ENCODE results near the gene SELE. TPM values are rescaled to one million over a fixed set of nuclear protein-coding genes. Genes with fewer than 3 reads are reported as not detected.

Gene SELE
- total and polyA plus RNA-seq, 2 of the 8 experiments (the other 6 are each of a cell fraction or from before 2014, with no cell fraction given) = not detected

- Histone ChIP-seq H3K4ac (replicated peaks; ENCODE audit: insufficient read length, low read depth, low read length) (no peak overlapping the region), H2BK120ac (replicated peaks; ENCODE audit: low read depth, low read length) (no peak overlapping the region), H4K91ac (replicated peaks; ENCODE audit: insufficient read length, low read length) (no peak overlapping the region), H3K23me2 (ENCODE audit: low read depth, low read length) (no peaks in the 10 kb centered on the region), H4K5ac (ENCODE audit: insufficient read length, low read depth, low read length) (no peak overlapping the region), H3K23ac (ENCODE audit: insufficient read length) (no peak overlapping the region), H3K9ac (replicated peaks in 1 of 4; ENCODE audit: extremely low read depth in 1 of 4, low read depth in 3 of 4, low read length in 3 of 4) (no peak overlapping the region), H4K8ac (ENCODE audit: extremely low read depth, insufficient read depth, low read length) (no peak overlapping the region), H3K4me2 (ENCODE audit: insufficient read depth in 1 of 2, low read depth in 2 of 2, low read length in 2 of 2) (no peak overlapping the region), H2BK5ac (ENCODE audit: low read depth, low read length) (no peak overlapping the region), H2BK15ac (ENCODE audit: low read length) (no peak overlapping the region), H3K79me2 (ENCODE audit: control insufficient read depth in 1 of 2, insufficient read depth in 2 of 2, low read length in 2 of 2) (no peaks in the 10 kb centered on the region), H3K14ac (ENCODE audit: insufficient read length) (no peak overlapping the region), H3K27ac (ENCODE audit: low read depth, low read length) (no peak overlapping the region), H3K9me3 (ENCODE audit: insufficient read depth in 2 of 2, low read depth in 1 of 2, low read length in 1 of 2) (peaks cover 5 to 7% of the 10 kb centered on the region in 2 experiments; a peak in 2 of 4 replicates), H3K4me3 (ENCODE audit: extremely low read depth in 1 of 4, insufficient read depth in 2 of 4, low read depth in 3 of 4, low read length in 4 of 4) (no peak overlapping the region), H3K56ac (replicated peaks; ENCODE audit: insufficient read length, low read depth, low read length) (no peak overlapping the region), H2AFZ (ENCODE audit: low read length) (no peak overlapping the region), H3K36me3 (ENCODE audit: control insufficient read depth in 2 of 4, insufficient read depth in 4 of 4, low read length in 3 of 4) (no peaks in the 10 kb centered on the region), H3K4me1 (replicated peaks in 1 of 4; ENCODE audit: control insufficient read depth in 3 of 4, insufficient read depth in 4 of 4, low read length in 3 of 4) (no peaks in the 10 kb centered on the region), H3K79me1 (ENCODE audit: low read depth, low read length) (no peaks in the 10 kb centered on the region), H2AK5ac (ENCODE audit: low read depth, low read length) (no peak overlapping the region), H3K27me3 (replicated peaks in 1 of 4; ENCODE audit: control insufficient read depth in 3 of 4, extremely low read depth in 1 of 4, insufficient read depth in 3 of 4, low read length in 3 of 4) (no peaks in the 10 kb centered on the region), H3K18ac (ENCODE audit: extremely low read depth, low read length) (no peak overlapping the region), H4K20me1 (replicated peaks in 1 of 2; ENCODE audit: control insufficient read depth in 1 of 2, insufficient read depth in 2 of 2, low read length in 2 of 2) (no peaks in the 10 kb centered on the region), H2BK12ac (ENCODE audit: low read depth, low read length) (no peak overlapping the region), H2BK20ac (ENCODE audit: low read length) (no peak overlapping the region)
- DNase-seq (ENCODE audit: low read depth in 1 of 2, low spot score in 2 of 2) (no peak), FAIRE-seq (no peak)
- WGBS, 2 experiments (ENCODE audit: extremely low coverage in 1 of 2, insufficient coverage in 1 of 2, insufficient read length in 1 of 2, insufficient replicate concordance in 2 of 2, low coverage in 1 of 2, low lambda C conversion rate in 2 of 2, missing lambda C conversion rate in 1 of 2) = 100% methylated on average over 1 of the region's 1 CpG; no CpG with 5 or more reads in 1 of the 2 experiments
- ChIA-PET POLR2A (ENCODE audit: partially characterized antibody) (no interaction called here), CTCF (ENCODE audit: partially characterized antibody) (interaction anchor here (0.8 to 1.2 kb wide), 2 partner anchors 10 to 47 kb away, joined by 3 to 4 read pairs; no protein-coding TSS in a partner anchor)
- TF ChIP-seq KDM5A (IDR thresholded peaks at IDR 0.05; ENCODE audit: low read length) = no peak
- TF ChIP-seq BACH1 (IDR thresholded peaks at IDR 0.05; ENCODE audit: low read length) = no peak
- no peak for TF ChIP-seq TEAD4 (IDR thresholded peaks at IDR 0.05; ENCODE audit: low read depth, low read length)
- TF ChIP-seq SP2 (IDR thresholded peaks at IDR 0.05; ENCODE audit: low read length) = no peak
- TF ChIP-seq ATF2 (IDR thresholded peaks at IDR 0.05; ENCODE audit: low read length) = no peak
- no peak for TF ChIP-seq CTCF (IDR thresholded peaks at IDR 0.05; ENCODE audit: control extremely low read depth in 1 of 3, insufficient read depth in 1 of 3, low read depth in 1 of 3, low read length in 3 of 3)
- TF ChIP-seq CHD2 (IDR thresholded peaks at IDR 0.05; ENCODE audit: low read length) = no peak
- TF ChIP-seq SRF (IDR thresholded peaks at IDR 0.05; ENCODE audit: low read depth, low read length) = no peak
- no peak for TF ChIP-seq POU5F1 (IDR thresholded peaks at IDR 0.05; ENCODE audit: low read depth, low read length)
- no peak for TF ChIP-seq E2F6 (IDR thresholded peaks at IDR 0.05)
Measured at GRCh38 chr1:169762699-169763098, 28.8 kb upstream of the SELE start.
